Right cardiac atrium (tissue), 5 donors: ENCODE measurements around the gene TAS2R7. TPM values are rescaled to one million over a fixed set of nuclear protein-coding genes. Genes with fewer than 3 reads are reported as not detected.

Source experiments
- polyA plus RNA-seq: library from polyadenylated mRNA; stranded (reverse); fragments of 200-250 nt; gene quantifications from one replicate; pipeline ENCODE4 v1.2.3, GENCODE V29; 2013
- total RNA-seq, 4 donors: library from RNA; stranded (reverse); fragmentation: NEBNext Ultra II Directional; extraction: Animal tissue kit (Norgen Biotek cat#: 25700); gene quantifications; one replicate each; pipeline ENCODE4 v1.2.1, GENCODE V29; 2021
- donor health status: healthy with polysubstance abuse.
- donor health status: DM: no; HTN: yes; CAD: no.
- donor health status: DM: no; HTN: no; CAD: no.
- donor health status: DM: no; HTN: yes; CAD: no; lungs with severe emphysema.
- donor health status: DM: yes; HTN: yes; CAD: no.

TAS2R7 gene
- total and polyA plus RNA-seq, 5 donors = 0.07 TPM; not detected in 4

Other genes with a start within 250 kb of the TAS2R7 start
- gene MAGOHB, start 189.0 kb downstream of the TAS2R7 start, total RNA-seq = 10 to 100 TPM; 12.8 to 17.4 (median 14.0) TPM
- 16.4 TPM for gene MAGOHB, start 189.0 kb downstream of the TAS2R7 start, polyA plus RNA-seq
- gene STYK1, start 128.6 kb downstream of the TAS2R7 start, total RNA-seq = under 1 TPM in 1 of 4 donors, not detected in 3; 0.09 TPM
- gene STYK1, start 128.6 kb downstream of the TAS2R7 start, polyA plus RNA-seq = 0.02 TPM
- 100 to 1,000 TPM; 585 to 928 (median 744) TPM for gene YBX3, start 79.3 kb downstream of the TAS2R7 start, total RNA-seq
- gene YBX3, start 79.3 kb downstream of the TAS2R7 start, polyA plus RNA-seq = 490 TPM
- gene TAS2R8, start 4.7 kb upstream of the TAS2R7 start, total RNA-seq = not detected
- not detected for gene TAS2R8, start 4.7 kb upstream of the TAS2R7 start, polyA plus RNA-seq
- gene TAS2R9, start 7.5 kb upstream of the TAS2R7 start, total RNA-seq = not detected
- gene TAS2R9, start 7.5 kb upstream of the TAS2R7 start, polyA plus RNA-seq = not detected
- gene TAS2R10, start 23.7 kb upstream of the TAS2R7 start, total RNA-seq = under 1 TPM in 3 of 4 donors, not detected in 1; 0.23 to 0.56 (median 0.31) TPM
- not detected for gene TAS2R10, start 23.7 kb upstream of the TAS2R7 start, polyA plus RNA-seq
- 1 to 10 TPM in 2 of 4 donors, under 1 TPM in 2; 0.50 to 2.1 (median 1.0) TPM for gene PRR4, start 46.8 kb upstream of the TAS2R7 start, total RNA-seq
- 2.4 TPM for gene PRR4, start 46.8 kb upstream of the TAS2R7 start, polyA plus RNA-seq
- gene PRH1, start 81.6 kb upstream of the TAS2R7 start, total RNA-seq = 10 to 100 TPM in 2 of 4 donors, 1 to 10 TPM in 2; 4.6 to 14.5 (median 8.9) TPM
- gene PRH1, start 81.6 kb upstream of the TAS2R7 start, polyA plus RNA-seq = 1.8 TPM
- gene TAS2R13, start 106.9 kb upstream of the TAS2R7 start, total RNA-seq = 1 to 10 TPM in 1 of 4 donors, under 1 TPM in 3; 0.23 to 1.8 (median 0.42) TPM
- 0.25 TPM for gene TAS2R13, start 106.9 kb upstream of the TAS2R7 start, polyA plus RNA-seq
- under 1 TPM in 1 of 4 donors, not detected in 3; 0.53 TPM for gene PRH2, start 126.6 kb upstream of the TAS2R7 start, total RNA-seq
- not detected for gene PRH2, start 126.6 kb upstream of the TAS2R7 start, polyA plus RNA-seq
- 1 to 10 TPM in 2 of 4 donors, under 1 TPM in 2; 0.60 to 1.5 (median 1.1) TPM for gene TAS2R14, start 136.6 kb upstream of the TAS2R7 start, total RNA-seq
- 1.1 TPM for gene TAS2R14, start 136.6 kb upstream of the TAS2R7 start, polyA plus RNA-seq
- 1 to 10 TPM in 1 of 4 donors, under 1 TPM in 3; 0.56 to 1.1 (median 0.74) TPM for gene TAS2R50, start 184.3 kb upstream of the TAS2R7 start, total RNA-seq
- 0.09 TPM for gene TAS2R50, start 184.3 kb upstream of the TAS2R7 start, polyA plus RNA-seq
- 1 to 10 TPM in 2 of 4 donors, under 1 TPM in 2; 0.54 to 1.4 (median 0.95) TPM for gene TAS2R20, start 195.7 kb upstream of the TAS2R7 start, total RNA-seq
- gene TAS2R20, start 195.7 kb upstream of the TAS2R7 start, polyA plus RNA-seq = 0.27 TPM
- 1 to 10 TPM in 2 of 4 donors, under 1 TPM in 2; 0.77 to 2.9 (median 1.2) TPM for gene TAS2R19, start 220.0 kb upstream of the TAS2R7 start, total RNA-seq
- 0.57 TPM for gene TAS2R19, start 220.0 kb upstream of the TAS2R7 start, polyA plus RNA-seq
- 1 to 10 TPM; 1.0 to 2.0 (median 1.4) TPM for gene TAS2R31, start 228.8 kb upstream of the TAS2R7 start, total RNA-seq
- gene TAS2R31, start 228.8 kb upstream of the TAS2R7 start, polyA plus RNA-seq = 0.54 TPM